Cardiac septum (tissue), 1 donor: ENCODE measurements around the gene DCBLD2. TPM values are rescaled to one million over a fixed set of nuclear protein-coding genes. Genes with fewer than 3 reads are reported as not detected.
A peak's percentile ranks its signal among the peaks of the same experiment; 100 is the strongest.

Source experiments
- DNase-seq: peaks from one replicate; pipeline ENCODE4 v3.0.0-alpha.2; 2020; ENCODE audit warnings: low spot score
- intact Hi-C: fragments of 100-400 bp; cut with DNase I; formaldehyde crosslinking; loops from one replicate; pipeline ENCODE4 v1.14.0; 2022
- total RNA-seq: library from RNA; stranded (reverse); fragmentation: NEBNext Ultra II Directional; extraction: Animal tissue kit (Norgen Biotek cat#: 25700); gene quantifications from one replicate; pipeline ENCODE4 v1.2.1, GENCODE V29; 2021
- donor health status: DM: no; HTN: no; CAD: no.

Gene DCBLD2
- total RNA-seq, 1 donor from 2014 or later: 67.7 TPM

- intact Hi-C loops: loop anchor here (10.0 kb wide), 1 partner anchor 185 kb away; the partner anchor contains the start of gene CPOX
- DNase-seq: no peak
Observed at GRCh38 chr3:98779541-98780335, 121.8 kb downstream of the DCBLD2 start.

GRCh38 chr3:98778852-98779413 is 122.6 kb downstream of the DCBLD2 start:
- DNase-seq: no peak
- intact Hi-C loops: no loop called here

- DNase-seq: no peak
- intact Hi-C loops: no loop called here
Observed at GRCh38 chr3:98778383-98778782, 123.1 kb downstream of the DCBLD2 start.

GRCh38 chr3:98777801-98778220 is 123.7 kb downstream of the DCBLD2 start:
- DNase-seq: no peak
- intact Hi-C loops: no loop called here

GRCh38 chr3:98777286-98777685 is 124.2 kb downstream of the DCBLD2 start:
- intact Hi-C loops: no loop called here
- no peak for DNase-seq

- DNase-seq: no peak
- intact Hi-C loops: no loop called here
Observed at GRCh38 chr3:98776140-98776493, 125.4 kb downstream of the DCBLD2 start.

GRCh38 chr3:98775459-98776139 is 125.9 kb downstream of the DCBLD2 start:
- intact Hi-C loops: no loop called here
- no peak for DNase-seq

- intact Hi-C loops: no loop called here
- DNase-seq: no peak
Observed at GRCh38 chr3:98772022-98772421, 129.5 kb downstream of the DCBLD2 start.

GRCh38 chr3:98770261-98771039 is 131.0 kb downstream of the DCBLD2 start:
- intact Hi-C loops: no loop called here
- DNase-seq: peak; percentile 79

- intact Hi-C loops: loop anchor here (2.0 kb wide), 1 partner anchor 37 kb away; no protein-coding TSS in a partner anchor
- DNase-seq: no peak
Observed at GRCh38 chr3:98769448-98769847, 132.0 kb downstream of the DCBLD2 start.

- no peak for DNase-seq
- intact Hi-C loops: loop anchor here (2.0 kb wide), 1 partner anchor 36 kb away; no protein-coding TSS in a partner anchor
Observed at GRCh38 chr3:98768961-98769360, 132.5 kb downstream of the DCBLD2 start.

- DNase-seq: no peak
- intact Hi-C loops: no loop called here
Observed at GRCh38 chr3:98766924-98767323, 134.6 kb downstream of the DCBLD2 start.

- no peak for DNase-seq
- intact Hi-C loops: no loop called here
Observed at GRCh38 chr3:98765721-98766120, 135.8 kb downstream of the DCBLD2 start.

- DNase-seq: no peak
- intact Hi-C loops: no loop called here
Observed at GRCh38 chr3:98764472-98764884, 137.0 kb downstream of the DCBLD2 start.

- intact Hi-C loops: no loop called here
- DNase-seq: no peak
Observed at GRCh38 chr3:98763819-98764418, 137.6 kb downstream of the DCBLD2 start.

GRCh38 chr3:98763076-98763475 is 138.4 kb downstream of the DCBLD2 start, which contains the start of gene ST3GAL6:
Gene ST3GAL6 (plus strand): TSS chr3:98763340. CDS start chr3:98768441, 5,101 bp downstream.
- intact Hi-C loops: no loop called here
- no peak for DNase-seq

- intact Hi-C loops: no loop called here
- no peak for DNase-seq
Observed at GRCh38 chr3:98761643-98762229, 139.8 kb downstream of the DCBLD2 start.

GRCh38 chr3:98759629-98760028 is 141.9 kb downstream of the DCBLD2 start:
- intact Hi-C loops: no loop called here
- DNase-seq: no peak

GRCh38 chr3:98755601-98756000 is 145.9 kb downstream of the DCBLD2 start:
- intact Hi-C loops: no loop called here

More at GRCh38 chr3:98755601-98756000, 145.9 kb downstream of the DCBLD2 start:
- DNase-seq: no peak
